Measurements from ENCODE around the gene SUCO. TPM values are rescaled to one million over a fixed set of nuclear protein-coding genes. Genes with fewer than 3 reads are reported as not detected.

Gene SUCO
- total RNA-seq, 4 donors from 2014 or later: 39.6 to 61.8 (median 44.5) TPM

GRCh38 chr1:172602706-172603105 lies 69.8 kb downstream of the SUCO start:
- DNase-seq (ENCODE audit: low spot score) (no peak), ATAC-seq (ENCODE audit: low FRiP score) (no peak)
- no peak for TF ChIP-seq CTCF (IDR thresholded peaks at IDR 0.05)

- TF ChIP-seq CTCF (IDR thresholded peaks at IDR 0.05): no peak
- DNase-seq (ENCODE audit: low spot score) (no peak), ATAC-seq (ENCODE audit: low FRiP score) (no peak)
These were observed 70.9 kb downstream of the SUCO start for GRCh38 chr1:172603816-172604215.

GRCh38 chr1:172605641-172606040 lies 72.7 kb downstream of the SUCO start:
- DNase-seq (ENCODE audit: low spot score): no peak
- no peak for TF ChIP-seq CTCF (IDR thresholded peaks at IDR 0.05)
- ATAC-seq (ENCODE audit: low FRiP score): no peak

- ATAC-seq (ENCODE audit: low FRiP score): no peak
- no peak for TF ChIP-seq CTCF (IDR thresholded peaks at IDR 0.05)
- no peak for DNase-seq (ENCODE audit: low spot score)
These were observed 74.2 kb downstream of the SUCO start for GRCh38 chr1:172607145-172607544.

- ATAC-seq (ENCODE audit: low FRiP score): no peak
- TF ChIP-seq CTCF (IDR thresholded peaks at IDR 0.05): no peak
- no peak for DNase-seq (ENCODE audit: low spot score)
These were observed 75.2 kb downstream of the SUCO start for GRCh38 chr1:172608098-172608601.

- ATAC-seq (ENCODE audit: low FRiP score) (no peak), DNase-seq (ENCODE audit: low spot score) (no peak)
- TF ChIP-seq CTCF (IDR thresholded peaks at IDR 0.05): no peak
These were observed 76.6 kb downstream of the SUCO start for GRCh38 chr1:172609528-172609927.

- ATAC-seq (ENCODE audit: low FRiP score) (no peak), DNase-seq (ENCODE audit: low spot score) (no peak)
- no peak for TF ChIP-seq CTCF (IDR thresholded peaks at IDR 0.05)
These were observed 79.5 kb downstream of the SUCO start for GRCh38 chr1:172612478-172612877.

All from omental fat pad (tissue), 4 donors.